CD4-positive, alpha-beta T cell treated with Interleukin-6 at 100 ng/mL for 8 hours (primary cell): ENCODE measurements around the gene ZNF536.

ENCODE experiments used
- DNase-seq: peaks from one replicate; pipeline ENCODE4 v3.0.0-alpha.2; 2020; ENCODE audit warnings: mixed read lengths, low spot score

Gene ZNF536

DNA sequence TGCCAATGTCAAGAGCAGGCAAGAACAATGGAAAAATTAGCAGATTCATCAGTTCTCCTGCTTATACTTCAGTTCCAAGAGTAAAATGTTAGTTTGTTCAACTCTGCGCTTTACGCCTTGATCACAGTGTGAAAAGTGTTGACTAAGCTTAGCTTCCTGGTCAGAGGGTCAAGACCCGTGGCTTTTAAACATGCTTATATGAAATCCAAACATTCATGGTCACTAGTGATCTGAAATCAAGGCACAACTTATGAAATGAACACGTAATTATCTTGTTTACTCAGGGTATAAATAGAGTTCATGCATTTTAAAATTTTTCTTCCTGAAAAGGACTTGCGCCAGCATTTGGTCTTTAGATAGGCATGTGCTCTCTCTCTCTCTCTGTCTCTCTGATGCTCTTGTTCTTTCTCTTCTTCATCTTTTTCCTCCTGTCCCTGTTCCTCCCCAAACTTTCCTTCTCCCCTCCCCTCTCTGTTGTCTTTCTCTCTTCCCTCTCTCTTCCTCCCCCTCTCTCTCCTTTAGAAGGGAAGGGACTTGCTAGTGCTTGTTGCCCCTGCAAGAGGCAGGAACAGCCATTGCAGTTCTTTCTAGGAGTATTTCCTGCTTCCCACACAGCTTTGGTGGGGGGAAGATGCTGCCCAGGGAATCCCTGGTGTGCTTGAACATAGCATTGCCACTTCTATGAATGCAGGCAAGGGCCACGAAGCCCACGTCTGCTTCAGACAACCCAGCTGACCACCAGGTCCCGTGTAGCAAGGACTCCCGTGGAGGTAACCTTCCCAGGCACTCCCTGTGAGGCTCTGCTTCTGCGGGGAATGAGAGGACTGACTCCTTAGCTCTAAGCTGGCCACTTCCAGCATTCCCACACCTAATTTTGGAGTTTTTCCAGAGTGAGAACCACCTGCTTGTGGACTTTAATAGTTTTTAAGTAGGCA lies 7.1 kb upstream of the ZNF536 start:
- no peak for DNase-seq

DNA sequence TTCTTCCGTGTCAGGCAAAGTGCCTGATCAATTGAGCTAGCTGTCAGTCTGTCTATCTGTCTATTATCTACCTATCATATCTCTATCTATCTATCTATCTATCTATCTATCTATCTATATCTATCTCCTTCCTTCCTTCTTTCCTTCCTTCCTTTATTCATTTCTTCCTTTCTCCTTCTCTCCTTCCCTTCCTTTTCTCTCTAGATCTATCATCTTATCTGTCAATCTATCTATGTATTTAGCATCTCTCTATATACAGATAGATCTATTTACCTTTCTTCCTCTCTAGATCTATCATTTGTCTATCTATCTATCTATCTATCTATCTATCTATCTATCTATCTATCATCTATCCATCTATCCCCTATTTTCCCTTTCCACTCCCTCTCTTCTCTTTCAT lies 5.9 kb upstream of the ZNF536 start:
- DNase-seq: no peak

DNA sequence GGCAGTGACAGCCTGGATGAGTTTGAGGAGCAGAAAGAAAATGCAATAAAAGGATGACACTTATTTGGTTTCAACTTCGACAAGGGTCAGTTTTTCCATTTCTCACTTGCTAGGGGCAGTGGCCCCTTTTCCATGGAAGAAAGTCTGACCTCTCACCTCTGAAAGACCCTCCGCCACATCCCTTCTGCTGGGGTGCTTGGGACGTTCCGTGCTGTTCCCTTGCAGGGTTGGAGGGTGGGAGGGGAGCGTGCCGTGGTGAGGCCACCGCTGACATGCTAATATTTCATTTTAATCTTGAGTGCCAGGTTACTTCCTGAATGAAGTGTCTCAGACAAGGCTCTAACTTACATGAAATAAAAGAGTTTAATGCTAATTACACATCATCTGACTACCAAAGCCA lies 5.2 kb upstream of the ZNF536 start:
- no peak for DNase-seq

DNA sequence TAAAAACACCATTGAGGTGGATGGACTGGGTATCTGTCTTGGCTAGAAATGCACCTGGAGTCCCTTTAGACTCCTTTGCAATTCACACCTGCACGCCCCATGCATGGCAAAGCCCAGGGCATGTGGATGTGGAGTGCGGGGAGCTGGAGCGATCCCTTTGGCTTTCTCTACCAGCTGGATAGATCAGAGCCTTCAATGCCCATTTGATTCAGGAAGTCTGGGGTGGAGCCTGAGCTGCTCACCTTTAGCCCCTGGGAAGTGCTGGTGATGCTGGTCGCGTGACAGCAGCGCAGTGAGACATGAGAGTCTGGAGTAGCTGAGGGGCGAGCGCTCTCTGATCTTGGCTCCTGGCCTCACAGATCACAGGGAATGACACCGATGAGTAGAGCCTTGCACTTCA lies 4.8 kb upstream of the ZNF536 start:
- no peak for DNase-seq

DNA sequence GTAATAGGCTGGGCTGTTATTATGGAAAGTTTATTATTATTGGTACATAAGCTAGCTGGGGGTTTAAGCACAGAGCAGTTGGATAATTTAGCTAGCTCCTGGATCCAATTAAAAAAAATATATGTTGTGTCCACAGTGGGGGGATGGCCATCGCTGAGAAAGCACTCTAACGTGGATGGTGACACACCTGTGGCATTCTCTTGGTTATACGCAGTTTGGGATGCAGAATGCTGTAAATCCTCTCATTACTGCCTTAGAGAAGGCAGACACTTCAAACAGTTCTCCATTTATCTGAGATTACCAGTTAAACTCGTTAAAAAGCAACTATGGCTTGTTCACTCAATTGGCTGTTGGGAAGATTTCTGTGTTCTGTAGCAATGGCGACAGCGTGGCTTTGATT lies 2.4 kb upstream of the ZNF536 start:
- no peak for DNase-seq

DNA sequence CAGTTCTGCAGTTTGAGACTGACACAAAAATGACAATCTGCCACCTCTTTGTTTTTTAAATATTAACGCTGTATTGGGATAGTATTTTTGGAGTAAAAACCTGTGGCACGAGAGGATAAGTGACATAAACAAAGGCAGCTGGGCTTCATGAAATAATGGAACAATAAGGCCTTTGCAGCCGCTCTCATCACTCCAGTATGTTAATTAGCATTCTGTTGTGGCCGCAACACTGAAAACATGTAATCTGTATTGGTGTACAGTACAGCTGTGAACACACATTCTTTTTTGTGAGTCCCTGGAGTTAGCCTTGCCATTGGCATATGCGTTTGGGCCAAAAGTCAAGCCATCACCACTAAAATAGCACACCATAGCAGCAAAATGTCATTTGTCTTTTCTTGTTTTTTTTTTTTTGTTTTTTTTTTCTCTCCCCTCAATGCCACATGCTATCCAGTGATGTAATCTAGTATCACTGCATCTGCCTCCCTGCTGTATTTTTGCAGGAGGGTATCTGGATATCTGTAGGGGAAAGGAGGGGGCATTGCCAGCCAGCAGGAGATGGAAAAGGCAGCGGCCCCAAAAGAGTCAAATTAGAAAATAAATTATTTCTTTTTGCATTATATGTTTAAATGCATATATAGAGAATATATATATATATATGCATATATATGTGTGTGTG lies 885 bp upstream of the ZNF536 start:
- no peak for DNase-seq

DNA sequence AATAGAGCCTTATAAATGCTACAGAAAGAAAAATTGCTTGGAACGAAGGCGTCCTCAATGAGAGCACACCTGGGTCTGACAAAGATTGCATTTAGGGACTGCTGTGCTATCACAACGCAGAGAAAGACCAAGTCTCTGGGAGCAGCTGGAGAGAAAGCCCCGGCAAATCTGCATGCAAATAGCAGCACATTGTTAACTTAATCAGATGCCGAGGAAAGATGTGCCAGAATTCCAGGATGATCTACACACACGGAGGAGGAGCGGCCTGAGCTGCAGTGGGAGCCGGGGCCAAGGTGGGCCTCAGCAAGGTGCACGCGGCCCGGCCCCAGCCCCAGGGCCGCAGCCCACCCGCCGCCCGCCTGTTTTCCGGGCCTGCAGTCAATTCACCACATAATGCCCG lies 1.4 kb downstream of the ZNF536 start:
- no peak for DNase-seq

DNA sequence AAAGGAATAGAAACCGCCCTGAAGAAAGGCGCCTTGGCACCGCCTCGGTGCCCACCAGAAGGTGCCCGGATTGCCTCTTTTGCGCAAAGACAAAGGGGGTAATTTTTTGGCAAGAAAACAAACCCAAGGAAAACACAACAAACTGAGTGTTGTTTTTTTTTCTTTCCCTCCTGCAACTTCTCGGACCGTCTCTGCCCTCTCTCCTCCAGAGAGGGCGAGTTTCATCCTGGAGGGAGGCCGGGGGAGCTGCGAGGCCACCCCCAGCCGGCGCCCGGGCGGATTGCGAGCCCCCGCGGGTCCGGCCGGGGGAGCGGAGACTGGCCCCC lies 2.3 kb downstream of the ZNF536 start:
- DNase-seq: no peak

DNA sequence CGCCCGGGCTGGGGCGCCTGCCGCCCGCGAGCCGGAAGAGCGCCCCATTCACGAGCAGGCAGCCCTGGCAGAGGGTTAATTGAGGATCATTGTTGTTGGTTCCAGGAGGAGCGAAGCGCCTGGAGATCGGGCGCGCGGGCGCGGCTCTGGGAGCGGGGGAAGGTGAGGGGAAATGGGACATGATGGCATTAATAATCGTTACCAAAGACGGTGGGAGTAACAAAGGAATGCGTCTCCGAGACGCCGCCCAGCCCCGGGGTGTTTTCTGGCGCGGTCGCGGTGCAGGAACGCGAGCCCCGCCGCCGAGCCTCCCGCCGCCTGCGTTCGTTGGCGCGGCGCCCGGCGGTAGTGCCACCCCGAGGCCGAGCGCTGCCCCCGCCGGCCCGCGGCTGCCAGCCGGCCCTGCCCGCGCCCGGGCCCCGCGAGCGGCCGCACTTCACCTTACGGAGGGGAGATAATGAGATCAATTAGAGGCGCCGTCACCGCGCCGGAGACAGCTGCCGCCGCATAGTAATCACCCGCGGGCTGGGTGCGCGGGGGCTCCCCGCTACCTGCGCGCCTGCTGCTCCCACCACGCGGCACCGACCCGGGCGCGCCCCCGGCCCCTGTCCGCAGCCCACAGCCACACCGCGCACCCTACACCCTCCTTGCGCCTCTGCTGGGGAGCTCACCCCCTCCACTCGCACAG lies 2.8 kb downstream of the ZNF536 start:
- DNase-seq: no peak

DNA sequence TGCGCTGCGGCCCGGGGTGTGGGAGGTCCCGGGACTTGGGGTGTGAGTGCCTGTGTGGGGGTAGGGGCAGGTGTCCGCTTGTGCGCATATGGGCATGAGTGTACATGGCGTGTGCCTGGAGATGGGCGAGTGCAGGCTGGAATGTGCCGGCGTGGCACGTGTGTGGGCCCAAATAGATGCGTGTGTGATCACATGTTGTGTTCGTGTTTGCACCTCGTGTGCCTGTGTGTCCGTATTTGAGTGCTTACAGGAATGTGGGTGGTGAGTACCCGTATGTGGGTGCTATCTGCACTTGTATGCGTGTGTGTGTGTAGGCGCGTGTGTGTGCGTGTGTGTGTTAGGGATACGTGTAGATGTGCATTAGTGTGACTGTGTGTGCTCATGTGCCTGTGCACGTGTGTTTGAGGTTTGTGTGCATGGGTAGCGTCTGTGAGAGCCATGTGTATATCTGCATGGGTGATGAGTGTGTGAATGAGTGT lies 3.4 kb downstream of the ZNF536 start:
- no peak for DNase-seq

DNA sequence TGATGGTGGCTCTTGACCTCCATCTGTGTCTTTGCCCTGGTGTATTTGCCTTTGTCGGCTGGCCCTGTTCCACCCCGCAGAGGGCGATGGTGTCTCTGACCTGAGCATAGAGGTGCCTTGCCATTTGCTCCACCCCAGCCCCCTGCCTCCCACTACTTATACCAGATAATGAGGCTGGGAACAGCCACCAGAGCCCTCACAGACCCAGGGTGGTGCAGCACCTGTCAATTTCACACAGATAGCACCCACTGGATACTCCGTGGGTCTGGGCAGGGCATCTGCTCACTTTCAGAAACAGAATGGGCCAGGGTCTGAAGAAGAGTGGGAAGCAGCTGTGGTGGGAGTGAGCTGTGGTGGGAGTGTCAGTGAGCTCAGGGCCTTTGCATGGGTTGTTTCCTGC lies 4.1 kb downstream of the ZNF536 start:
- no peak for DNase-seq

DNA sequence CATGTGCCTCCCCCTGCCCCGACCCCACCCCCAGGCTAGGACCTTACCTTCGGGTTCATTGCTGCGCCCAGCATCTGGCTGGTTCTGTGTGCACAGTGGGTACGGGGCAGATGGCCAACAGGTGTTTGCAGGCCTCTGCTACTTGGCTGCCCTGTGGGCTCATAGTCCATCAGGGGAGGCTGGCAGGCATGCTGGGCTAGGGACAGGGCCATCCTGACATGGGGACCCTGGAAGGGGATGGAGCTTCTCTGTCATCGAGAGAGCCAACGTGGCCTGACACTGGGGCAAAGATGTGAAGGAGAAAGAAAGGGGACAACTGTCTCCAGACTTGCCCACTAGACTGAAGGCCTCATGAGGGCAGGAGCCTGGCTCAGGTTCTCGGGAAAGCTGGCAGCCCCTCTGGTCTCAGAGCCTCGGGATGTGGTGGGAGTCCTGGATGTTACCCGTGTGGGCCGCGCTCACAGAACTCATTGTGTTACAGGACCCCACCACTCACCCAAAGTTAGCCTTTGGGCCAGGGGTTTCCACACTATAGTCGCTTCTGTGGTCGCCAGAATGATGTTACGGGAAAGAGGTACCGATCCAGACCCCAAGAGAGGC lies 4.7 kb downstream of the ZNF536 start:
- no peak for DNase-seq

DNA sequence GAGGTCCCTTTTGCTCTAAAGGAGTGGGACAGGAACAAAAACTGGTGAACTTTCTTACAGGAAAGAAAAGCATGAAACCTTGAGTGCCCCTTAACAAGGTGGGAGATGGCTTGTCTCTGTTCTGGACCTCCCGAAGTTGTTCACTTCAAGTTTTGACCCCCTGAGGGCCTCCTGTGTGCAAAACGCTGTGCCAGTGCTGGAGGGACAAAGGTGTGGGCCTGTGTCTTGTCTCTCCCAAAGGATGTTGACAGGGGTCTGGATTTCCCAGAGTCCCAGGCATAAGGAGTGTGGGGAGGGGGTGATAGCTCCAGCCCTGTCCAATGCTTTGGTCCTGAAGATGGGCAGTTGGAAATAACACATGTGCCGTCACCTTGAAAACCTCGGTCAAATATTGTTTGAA lies 6.5 kb downstream of the ZNF536 start:
- no peak for DNase-seq

DNA sequence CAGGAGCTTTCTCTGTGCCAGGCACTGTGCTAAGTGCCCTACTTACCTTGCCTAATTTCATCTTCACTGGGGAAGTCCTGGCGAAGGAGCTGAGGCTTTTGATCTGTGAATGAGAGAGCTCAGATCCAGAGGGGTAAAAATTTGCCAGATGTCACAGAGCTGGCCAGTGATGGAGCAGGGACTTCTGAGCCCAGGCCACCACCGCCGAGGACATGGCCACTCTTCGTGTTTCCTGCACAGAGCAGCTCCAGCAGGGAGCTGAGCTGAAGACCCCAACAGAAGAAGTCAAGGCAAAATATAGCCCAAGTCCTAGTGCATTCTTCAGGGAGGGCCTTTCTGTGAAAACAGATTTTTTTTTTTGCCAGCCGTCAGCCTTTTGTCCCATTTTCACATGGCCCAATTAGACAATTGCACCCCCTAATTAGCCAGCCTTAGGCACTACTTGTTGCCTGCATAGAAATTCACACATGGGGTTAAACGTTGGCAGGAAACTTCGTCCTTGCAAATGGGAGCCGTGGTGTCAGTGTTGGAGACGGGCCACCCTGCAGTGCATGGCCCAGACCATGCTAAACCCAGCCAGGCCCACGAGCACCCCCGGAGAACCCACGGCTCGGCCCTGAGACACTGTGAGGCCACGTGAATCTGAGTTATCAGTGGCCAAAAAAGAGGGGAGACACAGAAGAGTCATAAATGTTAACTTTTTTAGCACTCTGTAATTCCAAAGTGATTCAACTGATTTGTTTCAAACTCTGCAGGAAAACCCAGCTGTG lies 7.8 kb downstream of the ZNF536 start:
- no peak for DNase-seq

DNA sequence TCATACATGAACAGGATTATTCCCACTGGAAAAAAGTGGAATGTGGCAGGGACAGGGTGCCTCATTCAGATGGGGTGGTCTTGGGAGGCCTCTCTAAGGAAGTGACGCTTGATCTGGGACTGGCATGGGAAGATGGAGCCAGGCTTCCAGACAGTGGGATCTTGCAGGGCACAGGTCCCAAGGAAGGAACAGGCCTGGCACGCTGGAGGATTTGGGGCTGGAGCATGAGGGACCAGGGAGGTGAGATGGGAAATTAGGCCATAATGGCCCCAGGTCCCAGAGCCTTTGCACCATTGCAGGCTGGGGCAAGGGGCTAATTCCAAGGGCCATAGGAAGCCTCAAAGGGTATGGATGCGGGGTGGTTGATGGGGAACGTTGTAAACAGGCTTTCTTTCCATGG lies 9.2 kb downstream of the ZNF536 start:
- DNase-seq: no peak

DNA sequence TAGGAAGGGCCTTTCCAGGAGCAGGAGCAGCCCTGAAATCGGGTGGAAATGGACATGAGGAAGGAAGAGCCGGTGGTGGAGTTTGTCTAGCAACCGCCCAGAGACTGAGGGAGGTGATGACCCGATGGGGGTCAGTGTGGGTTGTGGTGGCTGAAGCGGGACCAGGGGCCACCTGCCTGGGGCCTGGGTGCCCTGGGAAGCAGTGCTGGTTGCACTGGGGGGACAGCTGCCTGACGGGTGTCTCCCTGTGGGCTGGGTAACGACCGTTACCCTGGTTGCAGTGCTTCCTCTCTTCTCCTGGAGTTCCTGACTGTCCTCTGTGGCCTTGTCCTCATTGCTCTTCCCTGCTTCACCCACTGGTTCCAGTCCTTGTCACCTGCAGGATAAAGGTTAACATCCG lies 13.0 kb downstream of the ZNF536 start:
- DNase-seq: no peak

DNA sequence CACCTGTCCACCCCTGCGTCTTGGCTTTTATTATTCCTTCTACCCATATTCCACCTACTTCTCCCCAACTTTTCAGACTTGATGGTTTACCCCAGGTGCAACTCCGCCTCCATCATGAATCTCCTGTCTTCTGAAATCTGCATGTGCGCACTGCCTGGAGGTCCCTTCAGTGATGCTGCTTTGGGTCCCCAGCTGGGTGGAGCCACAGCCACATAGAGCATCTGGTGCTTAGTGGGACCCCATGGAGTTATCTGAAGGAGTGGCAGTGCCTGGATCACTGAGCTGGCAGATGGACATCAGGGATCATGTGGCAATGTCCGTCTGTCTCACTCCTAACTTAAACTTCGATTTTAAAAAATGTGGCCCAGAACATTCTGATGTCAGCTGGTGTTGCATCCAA lies 13.5 kb downstream of the ZNF536 start:
- DNase-seq: no peak

DNA sequence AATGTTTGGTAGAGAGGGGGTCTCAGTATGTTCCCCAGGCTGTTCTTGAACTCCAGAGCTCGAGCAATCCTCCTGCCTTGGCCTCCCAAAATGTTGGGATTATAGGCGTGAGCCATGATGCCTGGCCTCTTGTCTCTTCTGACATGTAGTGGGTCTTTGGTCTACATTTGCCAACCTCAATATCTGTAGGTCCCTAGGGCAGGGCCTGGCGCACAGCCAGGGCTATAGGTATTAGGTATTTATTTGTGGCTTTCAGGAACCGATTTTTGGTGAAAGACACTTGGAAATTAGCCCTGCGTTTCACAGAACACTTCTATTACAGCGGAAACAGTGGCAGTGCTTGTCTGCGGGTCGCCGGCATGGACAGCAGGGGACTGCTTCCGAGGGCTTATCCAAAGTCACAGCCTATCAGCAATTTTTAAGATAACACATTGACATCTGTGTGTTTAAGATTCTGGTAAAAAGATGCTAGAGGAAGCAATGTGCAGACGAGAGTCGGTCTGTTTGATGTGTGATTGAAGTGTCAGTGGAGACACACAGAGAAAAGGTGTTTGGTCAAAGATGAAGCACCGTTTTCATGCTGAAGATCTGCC lies 14.5 kb downstream of the ZNF536 start:
- DNase-seq: no peak

DNA sequence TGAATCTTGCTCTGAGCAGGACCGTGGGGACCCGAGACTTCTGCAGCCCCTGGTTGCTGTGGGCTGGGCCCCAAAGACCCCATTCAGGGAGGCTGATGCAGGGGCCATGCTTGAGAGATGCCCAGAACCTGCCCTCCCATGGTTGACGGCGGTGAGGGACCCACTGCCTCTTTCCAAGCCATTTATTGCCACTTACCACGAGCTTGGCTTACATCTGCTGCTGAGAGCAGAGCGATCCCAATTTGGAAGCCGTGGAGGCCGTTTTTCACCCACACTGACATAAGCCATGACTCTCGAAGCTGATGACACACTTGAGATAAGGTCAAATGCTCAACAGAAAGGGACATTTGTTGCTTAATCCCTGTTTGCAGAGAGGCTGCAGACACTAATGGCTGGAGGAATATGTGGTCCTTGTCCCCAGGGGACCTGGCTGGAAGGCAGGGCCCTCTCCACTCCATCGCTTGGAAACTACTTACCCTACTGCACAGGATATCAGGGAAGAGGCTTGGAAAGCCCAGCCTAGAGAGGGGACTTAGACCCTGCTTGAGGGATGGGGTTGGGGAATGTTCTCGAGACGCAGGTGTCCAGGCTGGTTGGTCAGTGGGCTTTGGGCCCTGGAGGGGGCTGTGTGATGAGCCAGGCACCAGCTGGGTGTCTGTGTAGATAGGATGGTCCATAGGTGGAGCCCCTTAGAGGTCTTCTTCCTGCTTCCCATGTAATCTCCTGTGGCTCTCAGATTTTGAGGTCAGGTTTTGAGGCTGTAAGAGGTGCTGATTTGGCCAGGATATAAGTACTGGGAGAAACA lies 15.3 kb downstream of the ZNF536 start:
- no peak for DNase-seq

DNA sequence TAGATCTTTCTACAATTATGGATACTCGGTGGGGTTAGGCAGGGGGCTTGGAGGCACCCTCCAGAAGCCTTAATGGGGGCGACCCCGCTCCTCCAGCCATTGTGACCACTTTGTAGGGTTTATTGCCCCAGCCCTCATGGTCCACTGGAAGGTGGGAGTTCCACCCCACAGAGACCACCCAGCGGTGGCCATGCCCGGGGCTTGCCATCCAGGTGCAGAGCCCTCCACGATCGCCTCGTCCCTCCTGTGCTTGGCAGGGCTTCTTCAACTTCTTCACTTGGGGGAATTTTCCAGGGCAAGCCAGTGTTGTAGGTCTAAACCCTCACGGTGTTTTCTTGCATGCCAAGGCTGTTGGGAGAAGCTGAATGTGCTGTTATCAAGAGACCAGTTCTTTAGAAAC lies 16.1 kb downstream of the ZNF536 start:
- DNase-seq: no peak

DNA sequence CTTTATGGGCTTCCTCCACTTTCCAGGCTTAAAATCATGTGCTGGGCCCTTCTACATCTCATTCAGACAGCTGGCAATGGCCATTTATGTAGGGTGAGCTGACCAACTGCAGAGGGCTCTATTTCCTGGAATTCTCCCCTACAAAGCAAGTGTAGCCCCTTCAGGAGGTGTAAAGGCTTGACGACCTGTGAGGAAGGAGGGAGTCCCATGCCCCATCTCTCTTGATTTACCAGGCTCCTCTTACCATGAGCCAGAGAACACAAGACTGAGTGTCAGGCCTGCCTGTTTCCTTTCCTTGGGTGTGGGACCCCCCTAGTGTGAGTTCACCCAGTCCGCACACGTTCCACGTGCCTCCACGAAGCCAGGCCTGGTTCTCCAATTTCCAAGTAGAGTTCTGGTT lies 16.6 kb downstream of the ZNF536 start:
- DNase-seq: no peak
